NCI-H187 treated with DMSO at 0.1 percent for 48 hours (cell line): ENCODE data around the gene TRPM2.
"Not testable (repeated sequence)": the region's sequence is repeated elsewhere in the genome, so short reads cannot be mapped to it uniquely, and the experiment has no call there.

ENCODE experiments used
- DNase-seq: peaks from one replicate; lab custom pipeline; 2025; lab: John Stamatoyannopoulos, UW

Gene TRPM2

DNA sequence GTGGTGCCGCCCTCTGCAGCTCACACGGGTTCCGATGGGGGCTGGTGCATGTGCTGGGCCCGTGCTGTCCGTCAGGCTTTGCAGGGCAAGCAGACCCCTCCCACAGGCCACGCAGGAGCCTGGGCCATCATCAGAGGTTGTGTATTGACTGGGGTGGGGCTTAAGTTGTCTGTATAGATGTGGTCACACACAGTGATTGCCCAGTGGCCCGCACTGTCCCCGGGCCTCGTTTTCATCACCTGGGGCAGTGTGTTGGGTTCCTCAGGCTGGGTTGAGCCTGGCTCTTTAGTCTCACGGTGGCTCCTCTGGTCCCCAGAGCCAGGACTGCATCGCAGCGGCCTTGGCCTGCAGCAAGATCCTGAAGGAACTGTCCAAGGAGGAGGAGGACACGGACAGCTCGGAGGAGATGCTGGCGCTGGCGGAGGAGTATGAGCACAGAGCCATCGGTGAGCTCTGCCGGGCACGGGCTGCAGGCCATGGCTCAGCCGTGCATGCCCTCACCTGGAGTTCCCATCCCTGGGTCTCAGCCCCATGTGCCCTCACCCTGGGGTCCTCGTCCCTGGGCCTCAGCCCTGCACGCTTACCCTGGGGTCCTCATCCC lies 44.1 kb downstream of the TRPM2 start:
- no peak for DNase-seq

DNA sequence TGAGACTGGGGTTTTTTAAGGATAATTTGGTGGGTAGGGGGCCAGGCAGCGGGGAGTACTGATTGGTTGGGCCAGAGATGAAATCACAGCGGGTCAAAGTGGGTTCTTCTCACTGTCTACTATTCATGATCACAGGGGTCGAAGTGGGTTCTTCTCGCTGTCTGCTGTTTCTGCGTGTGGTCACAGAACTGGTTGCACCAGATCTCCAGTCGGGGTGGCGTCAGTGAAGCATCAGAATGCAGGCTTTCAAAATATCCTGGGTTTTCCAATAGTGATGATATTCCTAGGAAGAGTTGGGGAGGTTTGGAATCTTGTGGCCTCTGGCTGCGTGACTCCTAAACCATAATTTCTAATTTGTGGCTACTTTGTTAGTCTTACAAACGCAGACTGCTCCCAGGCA lies 45.1 kb downstream of the TRPM2 start:
- no peak for DNase-seq

GRCh38 chr21:44399151-44399954 lies 45.9 kb downstream of the TRPM2 start:
- no peak for DNase-seq

GRCh38 chr21:44399955-44400790 lies 46.8 kb downstream of the TRPM2 start:
- DNase-seq: no peak

DNA sequence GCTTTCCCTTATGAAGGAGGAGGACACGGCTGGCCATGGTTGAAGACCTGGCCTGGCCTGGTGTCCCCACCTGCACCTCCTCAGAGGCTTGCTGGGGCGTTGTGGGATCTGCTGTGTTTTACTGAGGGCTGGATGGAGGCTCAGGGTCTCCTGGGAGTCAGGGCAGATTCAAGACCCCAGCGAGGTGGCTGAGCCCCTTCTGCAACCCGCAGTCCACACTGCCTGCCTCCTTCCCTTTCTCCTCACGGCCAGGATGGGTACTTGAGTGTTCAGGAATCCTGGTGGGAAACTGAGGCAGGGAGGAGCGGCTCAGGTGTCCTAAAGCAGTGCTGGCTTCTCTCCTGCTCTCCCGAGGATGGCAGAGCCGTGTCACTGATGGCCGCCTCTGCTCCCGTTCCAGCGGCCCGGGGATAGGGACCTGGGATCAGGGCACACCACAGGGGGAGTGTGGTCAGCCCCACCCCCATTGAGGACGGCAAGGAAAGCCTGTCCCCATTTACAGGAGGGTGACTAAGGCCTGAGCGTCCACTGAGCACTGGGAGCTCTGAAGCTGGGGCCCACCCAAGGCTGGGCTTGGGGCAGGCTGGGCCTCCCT lies 47.5 kb downstream of the TRPM2 start:
- no peak for DNase-seq

GRCh38 chr21:44401386-44402160 lies 48.2 kb downstream of the TRPM2 start:
- no peak for DNase-seq

DNA sequence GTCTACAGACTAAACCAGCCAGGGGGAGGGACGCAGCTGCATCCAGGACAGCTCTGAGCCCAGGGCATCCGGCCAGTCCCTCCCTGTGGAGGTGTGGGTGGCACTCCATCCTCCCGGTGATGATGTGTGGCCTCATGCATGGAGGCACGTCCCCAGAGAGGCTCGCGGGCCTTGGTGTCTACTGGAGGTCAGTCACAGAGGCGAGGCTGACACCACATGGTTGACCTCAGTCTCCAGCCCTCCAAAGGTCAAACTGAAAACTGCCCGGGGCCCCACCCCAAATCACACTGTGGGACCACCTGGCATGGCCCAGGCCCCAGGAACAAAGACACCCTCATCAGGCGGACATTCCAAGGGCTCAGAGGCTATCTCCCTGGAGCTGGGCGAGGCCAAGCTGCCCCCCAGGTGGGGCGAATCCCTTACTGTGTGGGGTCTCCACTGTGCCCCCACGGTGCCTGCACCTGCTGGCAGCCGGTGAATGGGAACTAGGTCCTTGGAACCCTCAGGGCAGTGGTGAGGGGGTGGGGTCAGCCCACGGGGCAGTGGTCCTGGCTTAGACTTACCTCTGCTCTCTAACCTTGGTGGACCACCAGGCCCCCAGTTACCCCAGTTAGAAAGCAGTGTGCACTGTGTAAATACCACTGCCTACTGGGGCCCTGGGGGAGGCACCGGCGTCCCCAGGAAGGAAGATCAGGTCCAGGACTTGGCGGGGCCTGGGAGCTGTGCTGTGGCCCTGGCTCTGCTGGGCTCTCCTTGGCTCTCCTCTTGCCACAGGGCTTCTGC lies 49.1 kb downstream of the TRPM2 start:
- no peak for DNase-seq

- DNase-seq: no peak
Measured at GRCh38 chr21:44403106-44404020, 49.9 kb downstream of the TRPM2 start.

DNA sequence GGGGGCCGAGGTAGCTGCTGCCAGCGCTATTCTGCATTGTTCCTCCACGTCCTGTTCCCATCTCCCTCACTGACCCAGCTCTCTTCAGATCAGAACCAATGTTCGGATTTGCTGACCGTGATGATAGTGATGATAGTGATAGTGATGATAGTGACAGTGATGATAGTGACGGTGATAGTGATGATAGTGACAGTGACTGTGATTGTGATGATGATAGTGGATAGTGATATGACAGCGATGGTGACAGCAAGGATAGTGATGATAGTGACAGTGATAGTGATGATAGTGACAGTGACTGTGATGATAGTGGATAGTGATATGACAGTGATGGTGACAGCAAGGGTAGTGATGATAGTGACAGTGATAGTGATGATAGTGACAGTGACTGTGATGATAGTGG lies 51.1 kb downstream of the TRPM2 start:
- DNase-seq: not testable (repeated sequence)

DNA sequence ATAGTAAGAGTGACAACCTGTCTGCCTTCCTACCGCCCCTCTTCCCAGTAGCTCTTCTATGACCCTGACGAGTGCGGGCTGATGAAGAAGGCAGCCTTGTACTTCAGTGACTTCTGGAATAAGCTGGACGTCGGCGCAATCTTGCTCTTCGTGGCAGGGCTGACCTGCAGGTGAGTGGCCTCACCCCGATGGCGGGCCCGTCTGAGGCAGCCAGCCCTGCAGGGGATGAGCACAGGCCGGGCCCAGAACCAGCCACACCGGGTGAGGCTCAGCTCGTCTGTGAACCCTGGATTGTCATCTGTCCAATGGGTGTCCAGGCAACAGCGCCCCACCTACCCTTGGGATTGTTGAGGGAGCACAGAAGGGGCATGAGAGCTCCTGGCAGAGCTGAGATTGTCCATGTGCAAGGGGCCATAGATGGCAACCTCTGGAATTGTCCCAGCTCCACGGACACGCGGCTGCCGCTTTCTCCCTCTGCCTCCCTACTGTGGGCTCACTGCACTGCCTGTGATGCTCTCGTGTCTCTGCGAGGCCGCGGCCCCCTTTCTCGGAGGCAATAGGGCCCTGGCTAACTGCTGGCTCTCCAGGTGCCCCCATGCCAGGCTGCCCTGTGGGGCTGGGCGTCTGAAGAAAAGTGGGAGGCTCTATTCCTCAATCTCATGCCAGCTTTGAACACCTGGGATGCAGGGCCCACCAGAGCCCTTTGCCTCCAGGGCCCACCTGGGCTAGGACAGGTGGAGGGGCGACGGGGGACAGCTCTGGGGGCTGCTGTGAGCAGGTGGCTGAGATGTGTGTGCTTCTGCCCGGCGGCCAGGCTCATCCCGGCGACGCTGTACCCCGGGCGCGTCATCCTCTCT lies 51.9 kb downstream of the TRPM2 start:
- no peak for DNase-seq

DNA sequence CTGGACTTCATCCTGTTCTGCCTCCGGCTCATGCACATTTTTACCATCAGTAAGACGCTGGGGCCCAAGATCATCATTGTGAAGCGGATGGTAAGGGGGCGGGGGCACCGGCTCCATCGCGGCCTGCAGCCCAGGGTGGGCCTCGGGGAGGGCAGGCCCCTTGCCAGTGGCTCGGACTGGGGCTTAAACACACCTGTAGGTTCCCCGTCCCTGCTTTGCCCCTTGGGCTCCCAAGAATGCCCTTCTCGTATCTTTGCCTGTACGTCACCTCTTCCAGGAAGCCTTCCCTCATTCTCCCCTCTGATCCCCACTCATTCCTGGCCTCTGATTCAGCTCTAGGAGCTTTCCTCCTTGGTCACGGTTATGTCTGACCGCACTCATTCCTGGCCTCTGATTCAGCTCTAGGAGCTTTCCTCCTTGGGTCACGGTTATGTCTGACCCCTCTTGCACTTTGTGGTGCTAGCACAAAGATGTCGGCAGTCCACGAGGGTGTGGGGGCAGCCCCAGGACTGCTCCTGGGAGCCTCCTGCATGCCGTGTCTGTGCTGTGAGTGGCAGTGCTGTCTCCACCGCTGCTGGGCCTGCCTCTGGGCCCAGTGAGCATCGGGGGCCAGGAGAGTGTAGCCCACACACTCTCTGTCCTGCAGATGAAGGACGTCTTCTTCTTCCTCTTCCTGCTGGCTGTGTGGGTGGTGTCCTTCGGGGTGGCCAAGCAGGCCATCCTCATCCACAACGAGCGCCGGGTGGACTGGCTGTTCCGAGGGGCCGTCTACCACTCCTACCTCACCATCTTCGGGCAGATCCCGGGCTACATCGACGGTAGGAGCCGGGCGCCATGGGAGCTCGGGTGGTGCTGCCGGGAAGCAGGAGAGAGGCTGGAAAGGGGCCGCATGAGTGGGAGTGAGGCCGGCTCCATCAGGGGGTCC lies 52.8 kb downstream of the TRPM2 start:
- DNase-seq: no peak

DNA sequence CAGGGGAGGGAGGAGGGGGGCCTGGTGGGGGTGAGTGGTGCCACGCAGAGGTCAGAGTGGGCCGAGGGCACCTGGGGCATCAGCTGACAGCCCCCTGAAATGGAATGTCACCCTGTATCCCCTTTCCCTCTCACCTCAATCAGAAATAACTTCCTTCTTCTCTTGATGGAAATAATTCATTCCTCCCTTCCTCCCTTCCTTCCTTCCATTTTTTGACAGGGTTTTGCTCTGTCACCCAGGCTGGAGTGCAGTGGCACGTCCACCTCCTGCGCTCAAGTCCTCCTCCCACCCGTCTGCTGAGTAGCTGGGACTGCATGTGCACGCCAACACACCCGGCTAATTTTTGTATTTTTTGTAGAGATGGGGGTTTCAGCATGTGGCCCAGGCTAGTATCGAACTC lies 53.5 kb downstream of the TRPM2 start:
- no peak for DNase-seq

- no peak for DNase-seq
Measured at GRCh38 chr21:44407493-44407892, 54.1 kb downstream of the TRPM2 start.

GRCh38 chr21:44408226-44408625 lies 54.8 kb downstream of the TRPM2 start:
- no peak for DNase-seq

GRCh38 chr21:44413566-44414290 lies 60.3 kb downstream of the TRPM2 start:
- no peak for DNase-seq

DNA sequence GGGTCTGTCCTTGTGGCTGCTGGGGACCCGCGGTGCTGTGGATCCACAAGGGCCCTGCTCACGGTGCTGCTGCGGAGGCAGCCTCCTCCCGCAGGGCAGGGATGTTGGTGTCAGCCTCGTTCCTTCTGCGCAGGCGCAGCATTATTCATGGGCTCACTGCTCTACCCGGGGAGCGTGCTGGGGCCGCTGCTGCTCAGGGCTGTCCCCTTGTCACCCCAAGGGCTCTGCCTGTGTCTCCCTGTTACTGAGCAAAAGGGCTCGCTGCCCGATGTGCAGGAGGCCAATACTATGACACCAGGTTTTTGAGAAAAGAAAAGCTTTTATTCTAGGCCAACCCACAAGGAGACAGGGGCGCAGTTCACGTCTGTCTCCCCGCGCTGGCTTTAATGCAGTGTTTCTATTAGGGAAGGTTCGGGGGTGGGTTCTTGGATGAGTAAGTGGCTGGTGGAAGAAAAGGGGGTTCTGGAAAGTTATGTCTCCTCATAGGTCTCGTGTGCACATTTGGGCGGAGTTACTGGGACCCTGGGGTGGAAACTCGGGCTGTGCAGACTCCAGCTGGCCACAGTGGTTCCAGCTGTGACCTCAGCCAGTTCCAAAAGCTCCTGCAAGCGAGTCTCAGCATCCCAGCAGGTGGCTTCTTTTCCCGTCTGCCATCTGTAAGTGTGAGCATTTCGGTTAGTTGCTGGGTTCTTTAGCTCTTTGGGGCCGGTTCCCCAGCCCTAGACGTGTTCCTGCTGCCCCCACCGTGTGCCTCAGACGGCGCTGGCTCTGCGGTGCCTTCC lies 61.1 kb downstream of the TRPM2 start:
- no peak for DNase-seq
